ENCODE results near the gene DYRK1A. TPM values are rescaled to one million over a fixed set of nuclear protein-coding genes. Genes with fewer than 3 reads are reported as not detected.

The DYRK1A gene
- total and polyA plus RNA-seq, 10 of the 15 experiments (the other 5 are each of a cell fraction or from before 2014, with no cell fraction given) = 2.4 to 68.6 (median 30.7) TPM

DNA sequence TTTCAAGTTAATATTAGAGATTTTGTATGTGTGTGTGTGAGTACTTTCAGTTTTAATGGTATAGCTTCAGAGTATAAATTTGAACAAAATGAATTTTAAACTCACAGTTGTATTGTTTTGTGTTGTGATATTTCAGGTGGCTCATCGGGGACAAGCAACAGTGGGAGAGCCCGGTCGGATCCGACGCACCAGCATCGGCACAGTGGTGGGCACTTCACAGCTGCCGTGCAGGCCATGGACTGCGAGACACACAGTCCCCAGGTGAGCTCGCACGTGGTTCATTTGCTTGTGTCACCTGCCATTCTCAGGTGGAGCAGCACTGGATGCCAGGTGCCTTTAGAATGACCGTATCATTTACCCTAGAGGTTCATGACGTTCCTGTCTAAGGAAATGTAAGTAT is 139.4 kb downstream of the DYRK1A start:
- RAD21 ChIA-PET (ENCODE audit: unreplicated experiment) = no interaction called here
- TF ChIP-seq MTA2 (IDR thresholded peaks at IDR 0.05; ENCODE audit: low read depth) (no peak), SRF (IDR thresholded peaks at IDR 0.05; ENCODE audit: low read depth in 2 of 2, low read length in 2 of 2) (no peak), CEBPB (IDR thresholded peaks at IDR 0.05; ENCODE audit: borderline replicate concordance in 1 of 2, low read depth in 2 of 2, low read length in 2 of 2) (no peak), RB1 (IDR thresholded peaks at IDR 0.05; ENCODE audit: borderline replicate concordance) (no peak), RUNX3 (IDR thresholded peaks at IDR 0.05; ENCODE audit: low read length) (no peak), EZH2 (IDR thresholded peaks at IDR 0.05; ENCODE audit: borderline replicate concordance, control insufficient read depth, low read depth, low read length) (no peak), WRNIP1 (IDR thresholded peaks at IDR 0.05; ENCODE audit: borderline replicate concordance, low read depth, low read length) (no peak), EGR1 (IDR thresholded peaks at IDR 0.05; ENCODE audit: borderline replicate concordance in 1 of 2, low read depth in 2 of 2, low read length in 2 of 2) (no peak), SUPT20H (IDR thresholded peaks at IDR 0.05; ENCODE audit: borderline replicate concordance, control insufficient read depth, low read depth, low read length) (no peak), MEF2A (IDR thresholded peaks at IDR 0.05; ENCODE audit: insufficient read depth, low read depth, low read length) (no peak), MYB (IDR thresholded peaks at IDR 0.05; ENCODE audit: borderline replicate concordance, low read depth, low read length) (no peak), CBX5 (IDR thresholded peaks at IDR 0.05; ENCODE audit: low read depth) (no peak)
- TF ChIP-seq, protein P1, sequence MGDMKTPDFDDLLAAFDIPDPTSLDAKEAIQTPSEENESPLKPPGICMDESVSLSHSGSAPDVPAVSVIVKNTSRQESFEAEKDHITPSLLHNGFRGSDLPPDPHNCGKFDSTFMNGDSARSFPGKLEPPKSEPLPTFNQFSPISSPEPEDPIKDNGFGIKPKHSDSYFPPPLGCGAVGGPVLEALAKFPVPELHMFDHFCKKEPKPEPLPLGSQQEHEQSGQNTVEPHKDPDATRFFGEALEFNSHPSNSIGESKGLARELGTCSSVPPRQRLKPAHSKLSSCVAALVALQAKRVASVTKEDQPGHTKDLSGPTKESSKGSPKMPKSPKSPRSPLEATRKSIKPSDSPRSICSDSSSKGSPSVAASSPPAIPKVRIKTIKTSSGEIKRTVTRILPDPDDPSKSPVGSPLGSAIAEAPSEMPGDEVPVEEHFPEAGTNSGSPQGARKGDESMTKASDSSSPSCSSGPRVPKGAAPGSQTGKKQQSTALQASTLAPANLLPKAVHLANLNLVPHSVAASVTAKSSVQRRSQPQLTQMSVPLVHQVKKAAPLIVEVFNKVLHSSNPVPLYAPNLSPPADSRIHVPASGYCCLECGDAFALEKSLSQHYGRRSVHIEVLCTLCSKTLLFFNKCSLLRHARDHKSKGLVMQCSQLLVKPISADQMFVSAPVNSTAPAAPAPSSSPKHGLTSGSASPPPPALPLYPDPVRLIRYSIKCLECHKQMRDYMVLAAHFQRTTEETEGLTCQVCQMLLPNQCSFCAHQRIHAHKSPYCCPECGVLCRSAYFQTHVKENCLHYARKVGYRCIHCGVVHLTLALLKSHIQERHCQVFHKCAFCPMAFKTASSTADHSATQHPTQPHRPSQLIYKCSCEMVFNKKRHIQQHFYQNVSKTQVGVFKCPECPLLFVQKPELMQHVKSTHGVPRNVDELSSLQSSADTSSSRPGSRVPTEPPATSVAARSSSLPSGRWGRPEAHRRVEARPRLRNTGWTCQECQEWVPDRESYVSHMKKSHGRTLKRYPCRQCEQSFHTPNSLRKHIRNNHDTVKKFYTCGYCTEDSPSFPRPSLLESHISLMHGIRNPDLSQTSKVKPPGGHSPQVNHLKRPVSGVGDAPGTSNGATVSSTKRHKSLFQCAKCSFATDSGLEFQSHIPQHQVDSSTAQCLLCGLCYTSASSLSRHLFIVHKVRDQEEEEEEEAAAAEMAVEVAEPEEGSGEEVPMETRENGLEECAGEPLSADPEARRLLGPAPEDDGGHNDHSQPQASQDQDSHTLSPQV (IDR thresholded peaks at IDR 0.05) = no peak
- TF ChIP-seq, protein P2, sequence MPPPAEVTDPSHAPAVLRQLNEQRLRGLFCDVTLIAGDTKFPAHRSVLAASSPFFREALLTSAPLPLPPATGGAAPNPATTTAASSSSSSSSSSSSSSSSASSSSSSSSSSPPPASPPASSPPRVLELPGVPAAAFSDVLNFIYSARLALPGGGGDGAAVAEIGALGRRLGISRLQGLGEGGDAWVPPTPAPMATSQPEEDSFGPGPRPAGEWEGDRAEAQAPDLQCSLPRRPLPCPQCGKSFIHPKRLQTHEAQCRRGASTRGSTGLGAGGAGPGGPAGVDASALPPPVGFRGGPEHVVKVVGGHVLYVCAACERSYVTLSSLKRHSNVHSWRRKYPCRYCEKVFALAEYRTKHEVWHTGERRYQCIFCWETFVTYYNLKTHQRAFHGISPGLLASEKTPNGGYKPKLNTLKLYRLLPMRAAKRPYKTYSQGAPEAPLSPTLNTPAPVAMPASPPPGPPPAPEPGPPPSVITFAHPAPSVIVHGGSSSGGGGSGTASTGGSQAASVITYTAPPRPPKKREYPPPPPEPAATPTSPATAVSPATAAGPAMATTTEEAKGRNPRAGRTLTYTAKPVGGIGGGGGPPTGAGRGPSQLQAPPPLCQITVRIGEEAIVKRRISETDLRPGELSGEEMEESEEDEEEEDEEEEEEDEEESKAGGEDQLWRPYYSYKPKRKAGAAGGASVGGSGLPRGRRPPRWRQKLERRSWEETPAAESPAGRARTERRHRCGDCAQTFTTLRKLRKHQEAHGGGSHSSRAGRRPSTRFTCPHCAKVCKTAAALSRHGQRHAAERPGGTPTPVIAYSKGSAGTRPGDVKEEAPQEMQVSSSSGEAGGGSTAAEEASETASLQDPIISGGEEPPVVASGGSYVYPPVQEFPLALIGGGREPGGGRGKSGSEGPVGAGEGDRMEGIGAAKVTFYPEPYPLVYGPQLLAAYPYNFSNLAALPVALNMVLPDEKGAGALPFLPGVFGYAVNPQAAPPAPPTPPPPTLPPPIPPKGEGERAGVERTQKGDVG (CRISPR knock-in tag; IDR thresholded peaks at IDR 0.05) = no peak

More for the DNA sequence above, 139.4 kb downstream of the DYRK1A start:
- FAIRE-seq = no peak
- no peaks in the 10 kb centered on the region for H4K20me1 ChIP-seq (ENCODE audit: control insufficient read depth, insufficient read depth)
- DNase-seq (ENCODE audit: low read depth, low spot score) = no peak
- SMC1A ChIA-PET (ENCODE audit: uncharacterized antibody, unreplicated experiment) = interaction anchor here (1.9 kb wide), 1 partner anchor 10 kb away, joined by 6 read pairs; no protein-coding TSS in a partner anchor
- no peak overlapping the region for H3K9ac ChIP-seq (ENCODE audit: control insufficient read depth, insufficient read depth, low read length)
- no peaks in the 10 kb centered on the region; the same call in 1 of the 2 replicates for H3K79me2 ChIP-seq (ENCODE audit: control insufficient read depth, insufficient read depth, low read length)
- no peak overlapping the region for H3K4me3 ChIP-seq
- no peaks in the 10 kb centered on the region for H3K27me3 ChIP-seq (replicated peaks in 1 of 2; ENCODE audit: control insufficient read depth in 2 of 2, insufficient read depth in 2 of 2, low read length in 1 of 2)
- POLR2A ChIA-PET = no interaction called here
- CTCF ChIA-PET = no interaction called here
- no TSS peak for BruUV-seq (replicated peaks)
- H3K36me3 ChIP-seq (ENCODE audit: control insufficient read depth in 2 of 2, insufficient read depth in 2 of 2, low read length in 1 of 2) = peaks cover 16 to 41% of the 10 kb centered on the region in 2 experiments
- no peak overlapping the region for H2AFZ ChIP-seq (ENCODE audit: control insufficient read depth, low read depth, low read length)
- in situ Hi-C loops (cut with MboI) = no loop called here
- peaks cover 8% of the 10 kb centered on the region for H3K4me1 ChIP-seq (ENCODE audit: control insufficient read depth, insufficient read depth, low read length)
- H3K4me2 ChIP-seq (ENCODE audit: control insufficient read depth, insufficient read depth) = no peak overlapping the region
- 92% methylated on average over 12 of the region's 12 CpGs for WGBS (ENCODE audit: insufficient coverage, insufficient replicate concordance, low lambda C conversion rate, missing lambda C conversion rate)
- no peak overlapping the region for H3K27ac ChIP-seq (ENCODE audit: control insufficient read depth, insufficient read depth)
- no peaks in the 10 kb centered on the region for H3K9me3 ChIP-seq (replicated peaks; ENCODE audit: control insufficient read depth, insufficient read depth, low read length)
- ATAC-seq = no peak
- intact Hi-C loops (cut with micrococcal nuclease; ENCODE audit: unreplicated experiment) = no loop called here

Data from GM12878 (cell line).